DND-41 (cell line): Measurements from ENCODE around the gene TMPRSS15.

ENCODE experiments used
- CTCF ChIP-seq: IDR thresholded peaks from 2 replicates; pipeline ENCODE4 v1.5.1; 2012; ENCODE audit warnings: borderline replicate concordance, low read length, moderate library complexity, mild to moderate bottlenecking; ENCODE audit not compliant: poor library complexity, severe bottlenecking; ENCODE audit errors: extremely low read depth
- EZH2 ChIP-seq: IDR thresholded peaks from 3 replicates; pipeline ENCODE4 v1.6.1; 2012; ENCODE audit warnings: borderline replicate concordance, low read depth, mild to moderate bottlenecking, moderate library complexity, low read length, inconsistent platforms; ENCODE audit not compliant: severe bottlenecking

DNA sequence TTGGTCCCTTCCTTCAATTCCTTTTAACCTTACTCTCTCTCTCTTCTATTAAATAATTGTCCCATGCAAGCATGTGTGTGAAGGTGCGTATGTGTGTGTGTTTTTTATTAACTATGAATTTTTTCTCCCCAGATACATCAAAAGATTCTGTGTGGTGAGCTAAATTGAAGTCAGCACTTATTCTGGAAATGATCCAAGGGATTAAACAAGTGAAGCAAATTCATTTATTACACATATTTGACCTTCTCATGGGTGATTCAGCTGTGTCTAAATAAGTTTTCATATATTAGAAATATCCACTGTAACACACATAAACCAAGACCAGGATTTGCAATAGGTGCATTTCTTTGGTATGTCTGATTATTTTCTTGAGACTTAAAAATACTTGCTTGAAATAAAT lies 134.7 kb downstream of the TMPRSS15 start:
- TF ChIP-seq EZH2 (no peak), CTCF (no peak)
